ENCODE measurements around the gene CLCN7. TPM values are rescaled to one million over a fixed set of nuclear protein-coding genes. Genes with fewer than 3 reads are reported as not detected.

CLCN7 gene
- total RNA-seq, 3 donors from 2014 or later, result 54.2 to 60.7 (median 54.7) TPM

DNA sequence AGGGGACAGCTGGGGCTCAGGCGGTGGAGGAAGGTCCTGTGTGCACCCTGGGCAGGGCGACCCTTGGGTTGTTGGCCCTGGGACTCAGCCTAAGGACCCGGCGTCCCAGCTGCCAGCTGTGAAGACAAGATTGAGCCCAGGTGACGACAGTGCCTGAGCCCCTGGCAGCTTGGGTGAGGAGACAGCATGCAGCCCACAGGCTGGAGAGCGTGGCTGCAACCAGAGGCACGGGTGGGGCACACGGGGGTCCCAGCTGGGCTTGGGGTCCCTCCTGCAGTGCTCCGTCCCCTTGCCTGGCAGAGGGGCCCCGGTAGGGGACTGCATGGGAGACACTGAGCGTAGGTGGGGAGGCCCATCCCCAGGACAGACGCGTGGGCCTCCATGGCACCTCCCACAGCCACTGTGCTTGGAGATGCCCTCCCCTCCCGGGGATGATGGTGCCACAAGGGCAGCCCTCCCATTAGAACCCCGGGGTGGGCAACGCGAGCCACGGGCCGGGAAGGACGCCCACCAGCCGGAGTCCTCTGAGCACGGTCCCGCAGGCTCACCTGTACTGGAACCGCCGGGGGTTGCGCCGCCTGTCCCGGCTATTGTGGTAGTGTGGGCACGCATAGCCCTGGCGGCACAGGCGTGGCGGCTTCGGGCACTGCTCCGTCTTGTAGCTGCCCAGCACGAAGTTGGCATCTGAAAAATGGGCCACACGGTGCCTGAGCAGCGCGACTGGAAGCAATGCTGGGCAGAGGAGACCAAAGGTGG, 75.8 kb downstream of the CLCN7 start:
- DNase-seq, result no peak
- Mint-ChIP-seq H3K4me3 (no peak overlapping the region), H3K27me3 (ENCODE audit: low read depth) (no peaks in the 10 kb centered on the region), H3K9me3 (no peaks in the 10 kb centered on the region), H3K36me3 (ENCODE audit: insufficient read depth) (peaks cover 16% of the 10 kb centered on the region), H3K4me1 (ENCODE audit: low read depth) (no peaks in the 10 kb centered on the region)
- ATAC-seq, result no peak

DNA sequence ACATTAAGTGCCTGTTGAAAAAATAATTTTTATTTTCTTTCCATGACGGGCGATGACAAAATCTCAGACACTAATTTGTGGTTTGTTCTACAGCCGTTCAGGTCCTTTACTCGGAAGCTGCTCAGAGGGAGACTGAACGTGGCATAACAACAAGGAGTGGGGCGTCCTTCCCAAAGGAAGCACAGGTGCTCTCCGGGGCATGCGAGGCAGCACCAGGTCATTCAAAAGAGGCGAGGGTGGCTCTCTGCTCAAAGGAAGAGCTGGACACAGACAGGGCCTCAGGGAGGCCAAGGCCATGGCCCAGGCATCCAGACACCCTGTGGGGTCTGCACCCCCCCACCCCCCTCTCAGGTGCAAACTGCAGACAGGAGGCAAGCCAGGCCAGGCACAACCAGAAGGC, 76.5 kb downstream of the CLCN7 start:
- DNase-seq, result no peak
- no peak for ATAC-seq
- Mint-ChIP-seq H3K36me3 (ENCODE audit: insufficient read depth) (peaks cover 14% of the 10 kb centered on the region), H3K9me3 (no peaks in the 10 kb centered on the region), H3K4me1 (ENCODE audit: low read depth) (no peaks in the 10 kb centered on the region), H3K27me3 (ENCODE audit: low read depth) (no peaks in the 10 kb centered on the region), H3K4me3 (no peak overlapping the region)

DNA sequence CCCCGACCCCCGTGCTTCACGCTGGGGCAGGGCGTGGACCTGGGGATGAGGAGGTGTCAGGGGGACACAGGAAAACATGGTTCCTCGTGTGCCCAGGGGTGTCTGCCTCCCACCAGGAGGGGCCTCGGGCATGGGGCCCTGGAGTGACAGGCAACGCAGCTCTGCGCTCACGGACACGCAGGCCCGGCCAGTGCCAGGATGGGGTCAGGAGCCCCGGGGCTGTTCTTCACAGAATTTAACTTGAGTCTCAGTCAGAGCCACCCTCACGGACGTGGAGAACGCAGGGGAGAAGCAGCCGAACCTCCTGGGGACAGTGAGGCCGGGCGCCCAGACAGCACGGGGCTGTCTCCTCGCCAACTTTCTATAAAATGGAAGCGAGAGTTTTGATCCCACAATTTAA, 77.0 kb downstream of the CLCN7 start:
- Mint-ChIP-seq H3K4me1 (ENCODE audit: low read depth) (no peaks in the 10 kb centered on the region), H3K9me3 (no peaks in the 10 kb centered on the region), H3K4me3 (no peak overlapping the region), H3K36me3 (ENCODE audit: insufficient read depth) (peaks cover 13% of the 10 kb centered on the region), H3K27me3 (ENCODE audit: low read depth) (no peaks in the 10 kb centered on the region)
- ATAC-seq, result no peak
- DNase-seq, result no peak

- peaks cover 7% of the 10 kb centered on the region for H3K36me3 Mint-ChIP-seq (ENCODE audit: insufficient read depth)
- H3K4me3 Mint-ChIP-seq, result no peak overlapping the region
- H3K9me3 Mint-ChIP-seq, result no peaks in the 10 kb centered on the region
- no peaks in the 10 kb centered on the region for H3K4me1 Mint-ChIP-seq (ENCODE audit: low read depth)
- no peaks in the 10 kb centered on the region for H3K27me3 Mint-ChIP-seq (ENCODE audit: low read depth)
- no peak for DNase-seq
- ATAC-seq, result no peak
Observed at GRCh38 chr16:1395444-1396031, 79.3 kb downstream of the CLCN7 start.

Other genes starting within 250 kb of the CLCN7 start
- gene TPSG1, start 249.8 kb downstream of the CLCN7 start, total RNA-seq, result not detected
- gene TPSB2, start 244.8 kb downstream of the CLCN7 start, total RNA-seq, result under 1 TPM in 2 of 3 donors, not detected in 1; 0.41 to 0.46 TPM
- under 1 TPM in 1 of 3 donors, not detected in 2; 0.35 TPM for gene TPSAB1, start 234.3 kb downstream of the CLCN7 start, total RNA-seq
- gene TPSD1, start 219.0 kb downstream of the CLCN7 start, total RNA-seq, result under 1 TPM in 1 of 3 donors, not detected in 2; 0.38 TPM
- gene UBE2I, start 165.4 kb downstream of the CLCN7 start, total RNA-seq, result 100 to 1,000 TPM; 234 to 251 (median 247) TPM
- gene BAIAP3, start 141.4 kb downstream of the CLCN7 start, total RNA-seq, result under 1 TPM; 0.08 to 0.24 (median 0.16) TPM
- 100 to 1,000 TPM; 108 to 133 (median 112) TPM for gene TSR3, start 123.2 kb downstream of the CLCN7 start, total RNA-seq
- 10 to 100 TPM; 21.8 to 27.4 (median 23.1) TPM for gene GNPTG, start 123.1 kb downstream of the CLCN7 start, total RNA-seq
- 10 to 100 TPM; 24.5 to 30.2 (median 29.0) TPM for gene UNKL, start 60.3 kb downstream of the CLCN7 start, total RNA-seq
- 10 to 100 TPM; 31.8 to 34.6 (median 33.1) TPM for gene UQCC4, start 54.3 kb downstream of the CLCN7 start, total RNA-seq
- under 1 TPM in 2 of 3 donors, not detected in 1; 0.22 to 0.29 TPM for gene PERCC1, start 44.0 kb downstream of the CLCN7 start, total RNA-seq
- 1 to 10 TPM in 2 of 3 donors, under 1 TPM in 1; 0.73 to 2.5 (median 2.2) TPM for gene CCDC154, start 30.5 kb downstream of the CLCN7 start, total RNA-seq
- gene PTX4, start 13.9 kb upstream of the CLCN7 start, total RNA-seq, result under 1 TPM in 1 of 3 donors, not detected in 2; 0.28 TPM
- 100 to 1,000 TPM; 103 to 131 (median 121) TPM for gene TELO2, start 18.3 kb upstream of the CLCN7 start, total RNA-seq
- 10 to 100 TPM; 11.7 to 16.7 (median 16.2) TPM for gene TMEM204, start 58.6 kb upstream of the CLCN7 start, total RNA-seq
- gene IFT140, start 137.0 kb upstream of the CLCN7 start, total RNA-seq, result 1 to 10 TPM; 5.8 to 9.1 (median 7.2) TPM
- 10 to 100 TPM; 19.1 to 22.9 (median 22.1) TPM for gene CRAMP1, start 137.3 kb upstream of the CLCN7 start, total RNA-seq
- 10 to 100 TPM; 89.2 to 96.4 (median 92.4) TPM for gene JPT2, start 203.3 kb upstream of the CLCN7 start, total RNA-seq
- gene MAPK8IP3, start 231.2 kb upstream of the CLCN7 start, total RNA-seq, result 10 to 100 TPM; 76.3 to 89.4 (median 78.1) TPM